Measurements from ENCODE around the gene LEMD1.

GRCh38 chr1:205470131-205470530 is 48.3 kb upstream of the LEMD1 start:
- TF ChIP-seq, protein P1, sequence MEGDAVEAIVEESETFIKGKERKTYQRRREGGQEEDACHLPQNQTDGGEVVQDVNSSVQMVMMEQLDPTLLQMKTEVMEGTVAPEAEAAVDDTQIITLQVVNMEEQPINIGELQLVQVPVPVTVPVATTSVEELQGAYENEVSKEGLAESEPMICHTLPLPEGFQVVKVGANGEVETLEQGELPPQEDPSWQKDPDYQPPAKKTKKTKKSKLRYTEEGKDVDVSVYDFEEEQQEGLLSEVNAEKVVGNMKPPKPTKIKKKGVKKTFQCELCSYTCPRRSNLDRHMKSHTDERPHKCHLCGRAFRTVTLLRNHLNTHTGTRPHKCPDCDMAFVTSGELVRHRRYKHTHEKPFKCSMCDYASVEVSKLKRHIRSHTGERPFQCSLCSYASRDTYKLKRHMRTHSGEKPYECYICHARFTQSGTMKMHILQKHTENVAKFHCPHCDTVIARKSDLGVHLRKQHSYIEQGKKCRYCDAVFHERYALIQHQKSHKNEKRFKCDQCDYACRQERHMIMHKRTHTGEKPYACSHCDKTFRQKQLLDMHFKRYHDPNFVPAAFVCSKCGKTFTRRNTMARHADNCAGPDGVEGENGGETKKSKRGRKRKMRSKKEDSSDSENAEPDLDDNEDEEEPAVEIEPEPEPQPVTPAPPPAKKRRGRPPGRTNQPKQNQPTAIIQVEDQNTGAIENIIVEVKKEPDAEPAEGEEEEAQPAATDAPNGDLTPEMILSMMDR (IDR thresholded peaks at IDR 0.05), result no peak
- TF ChIP-seq POLR2A (IDR thresholded peaks at IDR 0.05; ENCODE audit: low read depth), result no peak
- TF ChIP-seq POLR2AphosphoS5 (IDR thresholded peaks at IDR 0.05), result no peak
- TF ChIP-seq EP300 (IDR thresholded peaks at IDR 0.05), result no peak
